ENCODE measurements around the gene DNM3. TPM values are rescaled to one million over a fixed set of nuclear protein-coding genes. Genes with fewer than 3 reads are reported as not detected.
A peak's percentile ranks its signal among the peaks of the same experiment; 100 is the strongest.
"Not testable (repeated sequence)": the region's sequence is repeated elsewhere in the genome, so short reads cannot be mapped to it uniquely, and the experiment has no call there.

Gene DNM3
- 1.7 and 4.1 TPM in 2 replicates for total RNA-seq (2014; rRNA removed; shearing (Covaris generic))

- peak; percentile 75 for DNase-seq (ENCODE audit: low read depth)
Measured at GRCh38 chr1:171841050-171841910, at the start of gene DNM3. DNM3 (plus strand) TSS chr1:171841498; CDS start chr1:171841657, 159 bp downstream.

DNA sequence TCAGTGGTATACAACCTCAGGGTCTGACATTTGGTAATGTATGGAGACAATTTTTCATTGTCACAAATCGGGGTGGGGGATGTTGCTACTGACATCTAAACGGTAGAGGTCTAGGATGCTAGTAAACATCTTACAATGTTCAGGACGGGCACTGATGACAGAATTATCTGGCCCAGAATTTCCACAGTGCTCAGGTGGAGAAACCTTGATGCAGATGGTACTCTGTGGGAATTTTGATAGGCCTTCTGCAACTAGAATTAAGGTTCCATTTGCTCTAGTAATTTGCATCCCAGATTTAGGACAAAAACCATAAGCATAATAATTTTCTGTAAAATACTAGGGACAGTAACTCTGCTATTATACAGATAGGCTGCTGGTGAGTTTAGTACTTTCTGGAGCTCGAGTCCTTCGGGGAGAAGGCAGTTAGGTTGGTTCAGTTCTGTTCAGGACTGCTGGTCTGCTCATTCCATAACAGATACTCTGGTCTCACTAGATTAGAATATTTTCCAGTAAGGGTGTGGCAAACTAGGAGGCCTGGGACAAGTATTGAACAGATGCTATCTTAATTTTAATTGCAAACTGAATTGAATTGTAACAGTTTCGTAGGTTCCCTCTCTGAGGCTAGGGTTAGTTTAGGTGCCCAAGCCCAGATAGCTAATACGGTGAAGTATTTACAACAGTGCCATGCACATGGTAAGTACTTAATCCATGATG lies 48.5 kb upstream of the DNM3 start:
- no peak for DNase-seq (ENCODE audit: low read depth)

DNA sequence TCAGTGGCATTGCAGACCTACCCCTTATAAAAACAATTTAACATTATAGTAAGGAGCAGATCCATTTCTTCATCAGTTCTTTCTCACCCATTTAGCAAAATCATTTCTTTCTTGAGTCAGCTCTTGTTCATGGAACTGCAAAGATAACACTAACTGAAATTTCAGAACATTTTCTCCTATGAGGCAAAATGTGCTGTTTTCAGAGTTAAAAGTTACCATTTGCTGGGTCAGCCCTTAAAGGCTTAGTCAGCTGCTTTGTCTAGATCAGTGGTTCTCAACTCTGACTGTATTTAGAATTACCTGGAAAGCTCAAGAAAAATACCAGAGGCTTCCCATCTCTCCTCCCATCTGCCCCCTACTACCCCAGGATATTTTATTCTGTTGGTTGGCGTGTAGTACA lies 47.7 kb upstream of the DNM3 start:
- no peak for DNase-seq (ENCODE audit: low read depth)

DNA sequence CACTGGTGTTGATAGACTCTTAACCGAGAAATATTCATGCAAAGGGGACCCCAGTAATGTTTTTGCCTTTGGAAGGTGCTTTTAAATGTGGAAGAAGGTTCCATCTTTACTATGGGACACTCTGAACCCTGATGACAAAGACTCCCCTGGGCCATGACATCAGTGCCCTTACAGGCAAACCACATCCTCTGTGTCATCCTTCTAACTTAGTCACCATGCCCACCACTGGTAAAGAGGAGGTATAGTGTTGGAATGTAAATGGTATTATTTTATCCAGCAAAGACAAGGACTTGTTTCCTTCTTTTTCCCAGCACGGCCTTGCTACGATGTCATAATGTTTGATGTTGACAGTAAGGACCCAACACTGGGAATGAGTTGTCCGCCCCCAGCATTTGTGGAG lies 47.2 kb upstream of the DNM3 start:
- peak; percentile 91 for DNase-seq (ENCODE audit: low read depth)

DNA sequence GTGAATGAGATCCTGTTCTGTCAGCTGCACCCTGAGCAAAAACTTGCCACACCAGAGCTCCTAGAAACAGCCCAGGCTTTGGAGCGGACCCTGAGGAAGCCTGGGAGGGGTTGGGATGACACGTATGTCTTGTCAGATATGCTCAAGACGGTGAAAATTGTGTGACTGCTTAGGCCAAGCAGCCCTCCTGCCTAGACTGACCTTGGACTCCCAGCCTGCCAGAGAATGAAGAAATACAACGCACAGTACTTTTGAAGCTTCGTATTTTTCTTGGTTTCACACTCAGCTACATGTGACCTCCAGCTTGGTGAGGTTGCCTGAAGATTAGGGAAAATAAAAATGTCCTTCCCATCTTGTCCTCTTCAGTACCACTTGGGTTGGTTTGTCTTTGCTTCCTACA lies 44.7 kb upstream of the DNM3 start:
- no peak for DNase-seq (ENCODE audit: low read depth)

DNA sequence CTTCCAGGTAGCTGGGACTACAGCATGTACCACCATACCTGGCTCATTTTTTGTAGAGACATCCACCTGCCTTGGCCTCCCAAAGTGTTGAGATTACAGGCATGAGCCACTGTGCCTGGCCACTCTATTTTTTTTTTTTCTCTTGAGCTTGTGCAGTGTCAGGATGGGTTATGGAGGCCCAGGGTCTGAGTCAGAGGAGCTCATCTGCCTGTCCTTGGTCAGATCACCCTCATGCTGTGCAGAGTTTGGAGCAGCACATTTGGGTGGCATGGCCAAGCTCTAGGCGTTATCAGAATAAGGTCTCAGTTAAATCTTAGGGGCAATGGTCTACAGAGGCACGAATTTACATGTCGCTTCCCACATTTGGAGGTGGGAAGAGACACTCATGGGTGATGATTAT lies 43.0 kb upstream of the DNM3 start:
- DNase-seq (ENCODE audit: low read depth), result no peak

GRCh38 chr1:171798765-171799164 lies 42.5 kb upstream of the DNM3 start:
- DNase-seq (ENCODE audit: low read depth), result no peak

DNA sequence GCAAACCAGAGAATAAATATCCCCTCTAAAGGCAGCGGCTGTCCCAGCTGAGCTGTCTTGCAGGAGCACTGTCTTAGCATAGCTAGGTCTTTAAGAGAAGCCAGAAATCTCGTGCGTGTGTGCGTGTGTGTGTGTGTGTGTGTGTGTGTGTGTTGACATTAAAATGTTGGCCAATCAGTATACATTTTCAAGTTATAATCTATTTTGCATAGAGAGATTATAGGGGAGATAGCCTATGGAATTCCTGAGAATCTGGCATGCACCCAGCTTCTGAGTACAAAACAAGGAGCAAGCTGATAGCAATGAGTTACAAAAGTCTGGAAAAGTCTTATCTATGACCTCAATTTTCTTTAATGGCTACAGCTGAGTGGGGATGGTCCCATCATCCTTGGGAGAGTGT lies 42.1 kb upstream of the DNM3 start:
- no peak for DNase-seq (ENCODE audit: low read depth)

DNA sequence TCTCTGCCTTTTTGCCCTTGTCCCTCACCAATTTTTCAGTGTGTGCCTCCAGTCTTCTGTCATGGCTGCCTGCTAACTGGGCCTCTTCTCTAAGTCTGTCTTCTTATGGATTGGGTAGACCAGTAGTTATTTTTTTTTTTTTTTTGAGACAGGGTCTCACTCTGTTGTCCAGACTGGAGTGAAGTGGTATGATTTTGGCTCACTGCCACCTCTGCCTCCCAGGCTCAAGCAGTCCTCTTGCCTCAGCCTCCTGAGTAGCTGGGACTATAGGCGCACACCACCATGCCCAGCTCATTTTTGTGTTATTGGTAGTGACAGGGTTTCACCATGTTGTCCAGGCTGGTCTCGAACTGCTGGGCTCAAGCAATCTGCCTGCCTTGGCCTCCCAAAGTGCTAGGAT lies 41.6 kb upstream of the DNM3 start:
- not testable (repeated sequence) for DNase-seq (ENCODE audit: low read depth)

DNA sequence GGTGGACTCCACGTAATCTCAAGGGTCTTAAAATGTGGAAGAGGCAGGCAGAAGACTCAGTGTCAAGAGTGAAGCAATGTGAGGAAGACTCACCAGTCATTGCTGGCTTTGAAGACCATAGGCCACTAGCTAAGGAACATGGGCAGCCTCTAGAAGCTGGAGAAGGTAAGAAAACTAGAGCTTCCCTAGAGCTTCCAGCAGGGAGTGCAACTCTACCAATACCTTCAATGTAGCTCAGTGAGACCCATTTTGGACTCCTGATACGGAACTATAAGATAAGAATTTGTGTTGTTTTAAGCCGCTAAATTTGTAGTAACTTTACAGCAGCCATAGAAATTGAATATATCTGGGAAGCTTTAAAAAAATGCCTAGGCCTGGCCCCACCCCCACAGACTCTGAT lies 41.0 kb upstream of the DNM3 start:
- DNase-seq (ENCODE audit: low read depth), result no peak

- no peak for DNase-seq (ENCODE audit: low read depth)
Measured at GRCh38 chr1:171800851-171801250, 40.4 kb upstream of the DNM3 start.

- DNase-seq (ENCODE audit: low read depth), result peak; percentile 43
Measured at GRCh38 chr1:171801487-171801891, 39.8 kb upstream of the DNM3 start.

GRCh38 chr1:171802207-171802606 lies 39.1 kb upstream of the DNM3 start:
- no peak for DNase-seq (ENCODE audit: low read depth)

DNA sequence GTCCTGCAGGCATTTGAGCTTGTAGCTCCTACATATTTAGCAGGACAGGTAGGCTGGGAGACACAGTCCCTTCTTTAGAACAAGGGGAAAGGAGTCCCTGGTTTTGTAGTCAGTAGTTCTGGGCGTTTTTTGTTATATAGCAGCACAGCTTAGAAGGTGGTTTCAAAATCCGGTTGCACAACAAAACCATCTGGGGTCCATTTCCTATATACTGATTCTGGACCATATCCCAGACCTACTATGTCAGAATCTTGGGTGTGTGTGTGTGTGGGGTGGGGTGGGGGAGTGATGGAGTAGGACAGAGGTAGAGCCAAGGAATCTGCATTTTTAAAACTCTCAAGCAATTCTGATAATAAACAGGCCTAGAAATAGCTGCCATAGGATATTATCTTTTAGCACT lies 38.3 kb upstream of the DNM3 start:
- peak; percentile 45 for DNase-seq (ENCODE audit: low read depth)

- no peak for DNase-seq (ENCODE audit: low read depth)
Measured at GRCh38 chr1:171803461-171804022, 37.8 kb upstream of the DNM3 start.

GRCh38 chr1:171805395-171806115 lies 35.7 kb upstream of the DNM3 start:
- peak; percentile 49 for DNase-seq (ENCODE audit: low read depth)

DNA sequence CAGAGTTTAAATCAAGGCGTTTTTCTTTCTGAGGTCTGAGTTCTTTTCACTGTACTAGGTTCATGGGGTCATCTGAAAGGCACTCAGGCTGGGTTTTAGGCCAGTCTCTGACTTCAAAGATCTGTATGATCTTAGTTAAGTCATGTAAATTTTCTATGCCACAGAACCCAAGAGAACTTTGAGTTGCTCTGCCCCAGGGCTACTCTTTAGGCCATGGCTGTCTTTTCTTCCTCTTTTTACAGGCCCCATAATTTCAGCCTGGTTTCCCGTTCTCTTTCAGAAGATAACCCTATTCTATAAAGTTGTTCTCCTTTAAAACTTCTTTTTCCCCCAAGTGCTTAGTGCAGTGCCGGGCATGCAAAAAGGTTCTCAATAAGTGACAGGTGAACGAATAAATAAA lies 33.7 kb upstream of the DNM3 start:
- no peak for DNase-seq (ENCODE audit: low read depth)

DNA sequence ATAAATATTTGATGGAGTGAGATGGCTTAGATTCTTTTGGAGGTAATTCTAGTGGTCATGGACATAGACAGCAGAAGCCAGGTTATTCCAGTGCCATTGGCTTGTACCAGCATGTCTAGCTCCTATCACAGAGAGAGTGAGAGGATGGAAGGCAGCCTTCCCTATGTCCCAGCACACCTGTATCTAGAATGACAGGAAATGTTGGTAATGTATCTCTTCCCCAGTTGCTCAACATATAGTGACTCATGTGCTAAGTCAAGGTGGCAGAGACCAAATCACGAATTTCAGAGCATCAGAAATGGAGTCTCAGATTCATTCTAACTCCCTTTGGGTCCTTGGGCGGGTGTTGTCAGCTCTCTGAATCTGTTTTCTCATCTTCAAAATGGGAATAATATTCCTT lies 31.5 kb upstream of the DNM3 start:
- no peak for DNase-seq (ENCODE audit: low read depth)

DNA sequence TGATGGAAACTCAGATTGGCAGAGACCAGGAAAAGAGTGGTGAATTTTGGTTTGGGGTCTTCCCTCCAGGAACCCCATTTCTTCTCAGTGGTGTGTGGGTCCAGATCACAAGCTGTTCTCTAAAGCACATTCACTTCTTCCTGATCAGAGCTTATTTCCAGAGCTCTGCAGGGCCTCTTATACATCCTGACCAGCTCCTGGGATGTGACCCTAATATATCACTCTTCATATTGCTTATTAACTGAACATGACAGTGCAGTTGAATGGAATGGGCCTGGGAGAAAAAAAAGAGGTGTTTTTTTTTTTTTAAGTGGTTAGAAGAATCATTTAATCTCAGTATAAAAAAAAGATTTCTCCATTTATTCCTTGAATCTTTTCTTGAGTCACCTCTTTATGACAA lies 29.6 kb upstream of the DNM3 start:
- no peak for DNase-seq (ENCODE audit: low read depth)

DNA sequence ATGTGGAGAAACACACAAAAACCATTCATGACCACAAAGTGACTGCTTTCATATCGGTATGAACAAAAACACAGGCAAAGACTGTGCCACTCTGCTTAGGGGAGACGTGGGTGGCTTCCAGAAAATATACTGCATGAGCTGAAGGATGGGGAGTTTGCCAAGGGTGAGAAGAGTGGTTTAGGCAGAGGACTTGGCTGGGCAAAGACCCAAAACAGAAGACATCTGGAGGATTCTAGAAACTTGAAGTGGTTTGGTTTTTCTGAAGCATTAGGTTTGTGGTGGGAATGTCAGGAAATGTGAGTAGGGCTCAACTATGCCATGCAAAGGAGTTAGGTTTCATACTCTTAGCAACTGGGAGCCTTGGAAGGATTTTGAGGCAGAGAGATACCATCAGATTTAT lies 26.6 kb upstream of the DNM3 start:
- DNase-seq (ENCODE audit: low read depth), result peak; percentile 86

GRCh38 chr1:171816300-171816901 lies 24.9 kb upstream of the DNM3 start:
- no peak for DNase-seq (ENCODE audit: low read depth)
